Measurements from ENCODE around the gene SLC6A17. TPM values are rescaled to one million over a fixed set of nuclear protein-coding genes. Genes with fewer than 3 reads are reported as not detected.

Gene SLC6A17
- total RNA-seq, 2 experiments from 2014 or later = 0.02 to 0.07 TPM

GRCh38 chr1:110227774-110228173 is 77.5 kb downstream of the SLC6A17 start:
- no peaks in the 10 kb centered on the region for H3K9me3 Mint-ChIP-seq
- intact Hi-C loops (cut with micrococcal nuclease) = no loop called here
- ChIA-PET POLR2A (no interaction called here), CTCF (interaction anchor here (0.7 to 2.0 kb wide), 2 partner anchors 20 to 31 kb away, joined by 3 to 8 read pairs; no protein-coding TSS in a partner anchor)
- peaks cover 14% of the 10 kb centered on the region for H3K36me3 Mint-ChIP-seq
- no peaks in the 10 kb centered on the region for H3K4me1 Mint-ChIP-seq (ENCODE audit: low read depth)
- H3K27me3 Mint-ChIP-seq = no peaks in the 10 kb centered on the region
- no peak overlapping the region for H3K4me3 Mint-ChIP-seq
- DNase-seq = no peak
- H3K27ac Mint-ChIP-seq = no peak overlapping the region

DNA sequence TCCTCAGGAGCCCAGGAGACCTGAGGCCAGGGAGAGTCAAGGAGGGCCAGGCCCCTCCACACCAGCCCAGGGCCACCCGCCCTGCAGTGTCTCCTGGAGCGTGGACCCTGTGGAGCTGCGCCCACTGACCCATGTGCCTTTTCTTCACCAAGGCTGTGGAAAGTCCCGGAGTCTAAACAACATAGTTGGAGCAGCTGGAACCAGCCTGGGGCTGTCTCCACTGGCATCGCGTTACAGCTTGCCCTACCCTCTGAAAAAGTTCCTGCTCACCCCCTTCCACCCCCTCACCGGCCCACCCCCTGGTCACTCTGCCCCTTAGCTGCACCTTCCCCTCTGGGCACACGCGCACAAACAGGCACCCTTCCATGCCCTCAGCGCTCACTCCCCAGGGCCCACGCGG is 78.1 kb downstream of the SLC6A17 start:
- intact Hi-C loops (cut with micrococcal nuclease) = no loop called here
- Mint-ChIP-seq H3K27ac (no peak overlapping the region), H3K9me3 (no peaks in the 10 kb centered on the region), H3K27me3 (no peaks in the 10 kb centered on the region), H3K4me1 (ENCODE audit: low read depth) (no peaks in the 10 kb centered on the region), H3K36me3 (peaks cover 13% of the 10 kb centered on the region), H3K4me3 (no peak overlapping the region)
- ChIA-PET CTCF (interaction anchor here (0.7 to 2.0 kb wide), 2 partner anchors 20 to 32 kb away, joined by 3 to 8 read pairs; no protein-coding TSS in a partner anchor), POLR2A (no interaction called here)
- DNase-seq = no peak

DNA sequence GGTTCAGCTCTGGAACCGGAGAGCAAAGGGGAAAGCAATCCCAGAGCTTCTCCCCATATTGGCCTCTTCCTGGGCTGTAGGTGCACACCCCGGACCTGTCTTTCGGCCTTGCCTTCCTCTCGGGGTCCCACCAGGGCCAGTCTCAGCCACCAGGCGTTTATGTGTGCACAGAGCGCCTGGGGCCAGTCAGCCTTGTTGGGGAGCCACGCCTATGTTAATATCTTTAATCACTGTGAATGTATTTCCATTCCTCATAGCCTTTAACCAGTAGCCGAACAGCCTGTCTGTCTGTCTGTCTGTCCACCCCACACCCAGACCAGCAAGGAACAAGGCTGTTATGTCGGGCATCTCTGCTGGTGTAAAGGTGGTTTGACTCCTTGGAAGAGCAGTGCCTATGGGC is 78.6 kb downstream of the SLC6A17 start:
- H3K36me3 Mint-ChIP-seq = peaks cover 13% of the 10 kb centered on the region
- no peak for DNase-seq
- H3K9me3 Mint-ChIP-seq = no peaks in the 10 kb centered on the region
- H3K27ac Mint-ChIP-seq = no peak overlapping the region
- POLR2A ChIA-PET = no interaction called here
- H3K4me1 Mint-ChIP-seq (ENCODE audit: low read depth) = no peaks in the 10 kb centered on the region
- CTCF ChIA-PET = interaction anchor here (2.0 kb wide), 1 partner anchor 21 kb away, joined by 8 read pairs; no protein-coding TSS in a partner anchor
- intact Hi-C loops (cut with micrococcal nuclease) = no loop called here
- H3K27me3 Mint-ChIP-seq = no peaks in the 10 kb centered on the region
- H3K4me3 Mint-ChIP-seq = no peak overlapping the region

GRCh38 chr1:110229348-110230001 is 79.2 kb downstream of the SLC6A17 start:
- H3K4me1 Mint-ChIP-seq (ENCODE audit: low read depth) = peaks cover 3% of the 10 kb centered on the region
- no peak overlapping the region for H3K27ac Mint-ChIP-seq
- H3K36me3 Mint-ChIP-seq = peaks cover 9% of the 10 kb centered on the region
- no peak for DNase-seq
- H3K4me3 Mint-ChIP-seq = no peak overlapping the region
- H3K27me3 Mint-ChIP-seq = no peaks in the 10 kb centered on the region
- H3K9me3 Mint-ChIP-seq = no peaks in the 10 kb centered on the region
- CTCF ChIA-PET = interaction anchor here (2.0 kb wide), 1 partner anchor 21 kb away, joined by 8 read pairs; no protein-coding TSS in a partner anchor
- intact Hi-C loops (cut with micrococcal nuclease) = no loop called here
- POLR2A ChIA-PET = no interaction called here

GRCh38 chr1:110230381-110231199 is 80.3 kb downstream of the SLC6A17 start:
- no peak overlapping the region for H3K27ac Mint-ChIP-seq
- no peak overlapping the region for H3K4me3 Mint-ChIP-seq
- ChIA-PET CTCF (interaction anchor here (2.5 kb wide), 1 partner anchor 23 kb away, joined by 9 read pairs; no protein-coding TSS in a partner anchor), POLR2A (no interaction called here)
- peaks cover 14% of the 10 kb centered on the region for H3K36me3 Mint-ChIP-seq
- no peak for DNase-seq
- no peaks in the 10 kb centered on the region for H3K27me3 Mint-ChIP-seq
- H3K4me1 Mint-ChIP-seq (ENCODE audit: low read depth) = peaks cover 14% of the 10 kb centered on the region
- intact Hi-C loops (cut with micrococcal nuclease) = no loop called here
- H3K9me3 Mint-ChIP-seq = no peaks in the 10 kb centered on the region

DNA sequence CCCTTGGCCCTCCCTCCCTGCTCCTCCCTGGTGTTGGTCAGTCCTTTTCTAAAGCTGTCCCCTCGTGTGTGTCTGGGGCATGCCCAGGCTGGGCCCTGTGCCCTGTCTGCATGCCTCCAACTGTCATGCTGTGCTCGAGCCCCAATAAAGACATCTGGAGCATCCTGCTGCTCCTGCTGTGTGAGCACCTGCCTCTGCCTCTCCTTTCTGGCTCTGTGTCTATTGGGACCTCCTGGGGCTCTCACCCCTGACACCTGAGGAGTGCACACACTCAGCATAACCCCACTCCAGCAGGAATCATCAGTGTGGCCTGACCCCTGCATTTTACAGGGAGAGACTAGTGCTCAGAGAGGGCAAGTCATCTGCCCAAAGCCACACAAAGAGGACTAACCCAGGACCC is 83.6 kb downstream of the SLC6A17 start:
- ChIA-PET POLR2A (no interaction called here), CTCF (no interaction called here)
- Mint-ChIP-seq H3K9me3 (no peaks in the 10 kb centered on the region), H3K27me3 (no peaks in the 10 kb centered on the region), H3K27ac (no peak overlapping the region), H3K36me3 (peaks cover 21% of the 10 kb centered on the region), H3K4me1 (ENCODE audit: low read depth) (peaks cover 46% of the 10 kb centered on the region), H3K4me3 (no peak overlapping the region)
- no peak for DNase-seq
- intact Hi-C loops (cut with micrococcal nuclease) = no loop called here

GRCh38 chr1:110234691-110235090 is 84.4 kb downstream of the SLC6A17 start:
- DNase-seq = peak; percentile 19
- ChIA-PET CTCF (interaction anchor here (0.6 to 3.8 kb wide), 3 partner anchors 27 to 1273 kb away, joined by 3 to 22 read pairs (median 17); no protein-coding TSS in a partner anchor), POLR2A (interaction anchor here (1.3 kb wide), 1 partner anchor 17 kb away, joined by 4 read pairs; no protein-coding TSS in a partner anchor)
- H3K9me3 Mint-ChIP-seq = no peaks in the 10 kb centered on the region
- intact Hi-C loops (cut with micrococcal nuclease) = loop anchor here (5.0 kb wide), 3 partner anchors 32 to 413 kb away; no protein-coding TSS in a partner anchor
- H3K27me3 Mint-ChIP-seq = no peaks in the 10 kb centered on the region
- H3K36me3 Mint-ChIP-seq = peaks cover 23% of the 10 kb centered on the region
- peaks cover 54% of the 10 kb centered on the region for H3K4me1 Mint-ChIP-seq (ENCODE audit: low read depth)
- peak overlapping the region; percentile 97 for H3K27ac Mint-ChIP-seq
- peak overlapping the region; percentile 24 for H3K4me3 Mint-ChIP-seq

DNA sequence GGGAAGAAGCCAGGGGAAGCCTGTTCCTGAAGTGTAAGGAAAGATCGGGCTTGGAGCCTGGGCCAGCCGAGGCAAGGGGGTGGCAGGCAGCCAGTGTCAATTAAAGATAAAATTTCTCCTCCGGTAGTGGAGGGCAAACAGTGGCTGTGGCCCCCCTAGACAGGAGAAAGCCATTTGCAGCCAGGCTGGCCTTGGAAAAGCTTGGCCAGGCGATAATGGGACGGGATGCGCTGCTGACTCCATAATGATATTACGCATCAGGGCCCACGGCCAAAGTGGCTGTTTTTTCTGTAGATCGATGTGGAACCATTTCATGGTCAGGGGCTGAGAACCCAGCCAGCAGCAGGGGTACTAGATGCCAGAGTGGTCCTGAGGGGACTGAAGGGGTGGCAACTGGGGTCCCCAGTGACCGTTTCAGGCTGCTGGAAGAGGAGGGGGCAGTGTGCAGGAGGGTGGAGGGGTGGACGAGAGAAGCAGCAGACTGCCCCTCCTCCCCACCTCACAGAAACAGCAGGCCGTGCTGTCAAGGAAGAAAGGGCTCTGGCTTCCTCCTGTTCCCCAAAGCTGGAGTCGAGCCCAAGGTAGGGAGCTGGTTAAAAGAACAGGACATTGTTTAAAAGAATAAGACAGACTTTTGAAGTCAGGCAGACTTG is 85.0 kb downstream of the SLC6A17 start:
- Mint-ChIP-seq H3K4me3 (peak overlapping the region; percentile 24), H3K36me3 (peaks cover 22% of the 10 kb centered on the region), H3K4me1 (ENCODE audit: low read depth) (peaks cover 56% of the 10 kb centered on the region), H3K27me3 (no peaks in the 10 kb centered on the region), H3K27ac (peak overlapping the region; percentile 97), H3K9me3 (no peaks in the 10 kb centered on the region)
- no peak for DNase-seq
- ChIA-PET CTCF (interaction anchor here (1.2 to 3.8 kb wide), 4 partner anchors 26 to 225 kb away, joined by 4 to 22 read pairs (median 12); no protein-coding TSS in a partner anchor), POLR2A (interaction anchor here (1.3 to 1.9 kb wide), 3 partner anchors 18 to 23 kb away, joined by 4 to 14 read pairs (median 7); no protein-coding TSS in a partner anchor)
- intact Hi-C loops (cut with micrococcal nuclease) = loop anchor here (5.0 kb wide), 3 partner anchors 33 to 412 kb away; no protein-coding TSS in a partner anchor

DNA sequence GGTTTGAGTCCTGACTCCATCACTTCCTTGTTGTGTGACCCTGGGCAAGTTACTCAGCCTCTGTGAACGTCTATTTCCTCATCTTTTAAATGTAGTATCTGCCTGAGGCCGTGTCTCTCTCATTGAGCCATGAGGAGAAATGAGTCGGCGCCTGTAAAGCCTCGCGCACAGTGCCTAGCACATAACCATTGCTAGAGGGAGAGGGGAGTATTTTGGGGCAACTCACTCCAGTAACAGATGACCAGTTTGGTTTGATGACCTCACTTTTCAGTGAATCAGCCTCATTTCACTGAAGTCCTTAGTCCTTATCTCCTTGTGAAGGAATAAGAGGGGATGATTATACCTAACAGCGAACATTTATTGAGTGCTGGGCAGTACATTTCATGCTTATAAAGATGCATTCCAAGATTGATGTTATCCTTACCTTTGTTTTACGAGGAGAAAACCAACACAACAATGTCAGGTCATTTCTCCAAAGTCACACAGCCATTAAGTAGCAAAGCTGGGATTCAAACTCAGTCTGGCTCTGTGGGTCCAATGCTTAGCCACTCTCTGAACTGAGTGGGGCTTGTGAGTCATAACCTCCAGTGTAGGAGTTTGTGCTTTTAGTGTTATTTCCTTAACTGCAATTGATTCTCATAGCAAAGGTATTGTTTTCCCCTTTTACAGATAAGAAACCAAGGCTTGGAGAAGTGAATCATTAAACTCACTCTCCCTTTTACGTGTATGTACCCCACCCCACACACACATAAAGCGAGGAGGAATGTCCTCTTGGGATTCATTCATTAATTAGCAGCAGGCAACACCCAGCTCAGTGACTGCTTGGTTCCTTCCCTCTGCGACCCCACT is 85.8 kb downstream of the SLC6A17 start:
- Mint-ChIP-seq H3K36me3 (peaks cover 22% of the 10 kb centered on the region), H3K27me3 (no peaks in the 10 kb centered on the region), H3K27ac (peak overlapping the region; percentile 97), H3K4me1 (ENCODE audit: low read depth) (peaks cover 56% of the 10 kb centered on the region), H3K4me3 (peak overlapping the region; percentile 22), H3K9me3 (no peaks in the 10 kb centered on the region)
- POLR2A ChIA-PET = interaction anchor here (1.0 to 1.9 kb wide), 5 partner anchors 19 to 101 kb away, joined by 3 to 14 read pairs (median 4); partner anchors contain the start of gene KCNC4
- CTCF ChIA-PET = interaction anchor here (1.2 to 3.8 kb wide), 6 partner anchors 23 to 224 kb away, joined by 4 to 22 read pairs (median 9); no protein-coding TSS in a partner anchor
- intact Hi-C loops (cut with micrococcal nuclease) = loop anchor here (1.0 to 5.0 kb wide), 6 partner anchors 22 to 436 kb away; no protein-coding TSS in a partner anchor
- peak; percentile 86 for DNase-seq

- peaks cover 22% of the 10 kb centered on the region for H3K36me3 Mint-ChIP-seq
- POLR2A ChIA-PET = interaction anchor here (1.2 kb wide), 1 partner anchor 27 kb away, joined by 3 read pairs; the partner anchor contains the start of gene KCNC4
- no peak for DNase-seq
- H3K4me3 Mint-ChIP-seq = no peak overlapping the region
- intact Hi-C loops (cut with micrococcal nuclease) = loop anchor here (5.0 kb wide), 3 partner anchors 35 to 410 kb away; no protein-coding TSS in a partner anchor
- no peaks in the 10 kb centered on the region for H3K27me3 Mint-ChIP-seq
- peaks cover 56% of the 10 kb centered on the region for H3K4me1 Mint-ChIP-seq (ENCODE audit: low read depth)
- no peak overlapping the region for H3K27ac Mint-ChIP-seq
- CTCF ChIA-PET = interaction anchor here (1.5 to 3.8 kb wide), 4 partner anchors 25 to 75 kb away, joined by 4 to 22 read pairs (median 14); no protein-coding TSS in a partner anchor
- H3K9me3 Mint-ChIP-seq = no peaks in the 10 kb centered on the region
Measured at GRCh38 chr1:110237386-110238152, 87.3 kb downstream of the SLC6A17 start.

Measured in activated CD4-positive, alpha-beta memory T cell treated with anti-CD3 and anti-CD28 coated beads for 36 hours (primary cell).